GM21528 (cell line): ENCODE measurements around the gene PDZD2.
"Not testable (repeated sequence)": the region's sequence is repeated elsewhere in the genome, so short reads cannot be mapped to it uniquely, and the experiment has no call there.

Experiments
- ATAC-seq: cut with Tn5 transposase; IDR thresholded peaks from one replicate; pipeline ENCODE4 v1.9.1; 2021; ENCODE audit warnings: mild to moderate bottlenecking, moderate library complexity; ENCODE audit not compliant: unreplicated experiment, low FRiP score

The PDZD2 gene

DNA sequence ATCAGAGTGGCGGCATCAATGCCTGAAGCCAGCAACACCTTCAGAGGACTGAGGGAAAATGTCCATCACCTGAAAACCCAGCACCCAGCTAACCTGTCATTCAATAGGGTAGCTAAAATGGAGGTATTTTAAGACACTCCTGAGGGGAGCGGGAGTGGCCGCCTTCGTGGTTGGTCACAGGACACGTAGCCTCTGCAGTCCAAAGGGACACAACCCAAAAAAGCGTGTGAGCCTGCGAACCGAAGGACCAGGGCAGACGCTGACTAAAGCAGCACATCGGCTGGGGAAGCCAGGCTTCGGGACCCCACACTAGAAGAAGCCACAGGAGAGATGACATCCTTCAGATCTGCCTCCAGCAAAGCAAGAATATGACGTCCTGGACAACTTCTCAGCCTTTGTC lies 464.6 kb downstream of the PDZD2 start:
- no peak for ATAC-seq

DNA sequence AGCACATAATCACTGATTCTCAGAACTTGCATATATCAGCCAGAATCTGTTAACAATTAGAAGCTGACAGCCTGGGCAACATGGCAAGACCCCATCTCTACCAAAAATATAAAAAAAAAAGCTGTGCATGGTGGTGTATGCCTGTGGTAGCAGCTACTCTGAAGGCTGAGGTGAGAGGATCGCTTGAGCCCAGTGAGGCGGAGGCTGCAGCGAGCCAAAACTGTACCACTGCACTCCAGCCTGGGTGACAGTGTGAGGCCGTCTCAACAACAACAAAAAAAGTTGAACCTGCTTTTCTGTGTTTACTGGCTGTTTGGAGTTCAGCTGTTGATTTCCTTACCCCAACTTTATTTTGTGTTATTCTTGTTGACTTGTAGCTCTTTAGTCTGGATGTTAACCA lies 468.4 kb downstream of the PDZD2 start:
- no peak for ATAC-seq

DNA sequence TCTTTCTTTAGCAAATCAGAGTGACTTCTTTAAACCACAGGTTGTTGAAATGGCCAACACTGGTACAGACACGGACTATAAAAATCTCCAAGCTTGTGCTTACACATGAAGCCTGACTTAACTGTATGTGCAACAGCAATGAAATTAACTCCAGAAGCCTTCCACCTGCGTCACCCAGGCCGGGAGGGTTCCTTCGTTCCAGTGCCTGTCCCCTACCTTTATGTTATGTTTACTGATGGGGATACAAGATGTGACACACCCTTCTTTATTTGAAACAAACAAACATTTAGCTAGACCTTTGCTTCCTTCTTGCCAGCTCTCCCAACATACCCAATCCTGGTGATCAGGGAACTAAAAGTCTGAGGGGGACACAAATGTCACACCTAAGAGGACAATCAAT lies 469.2 kb downstream of the PDZD2 start:
- ATAC-seq: no peak

DNA sequence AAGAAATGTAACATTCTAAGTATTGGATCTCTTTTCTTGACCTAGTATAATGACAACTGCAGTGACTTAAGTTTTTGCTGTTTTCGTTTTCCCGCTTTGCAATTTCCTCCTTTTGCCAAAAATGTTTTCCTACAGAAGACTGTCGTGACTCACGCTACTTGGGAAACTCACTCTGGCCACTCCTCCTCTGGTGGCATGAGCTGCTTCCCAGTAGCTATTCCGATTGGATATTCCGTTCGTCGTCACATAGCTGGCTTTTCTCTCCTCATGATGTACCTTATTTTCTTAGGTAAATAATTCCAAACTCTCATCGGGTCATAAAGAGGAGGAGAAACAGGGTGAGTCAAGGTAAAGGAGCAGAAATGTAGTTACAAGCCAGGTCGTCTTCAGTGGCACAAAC lies 470.3 kb downstream of the PDZD2 start:
- no peak for ATAC-seq

DNA sequence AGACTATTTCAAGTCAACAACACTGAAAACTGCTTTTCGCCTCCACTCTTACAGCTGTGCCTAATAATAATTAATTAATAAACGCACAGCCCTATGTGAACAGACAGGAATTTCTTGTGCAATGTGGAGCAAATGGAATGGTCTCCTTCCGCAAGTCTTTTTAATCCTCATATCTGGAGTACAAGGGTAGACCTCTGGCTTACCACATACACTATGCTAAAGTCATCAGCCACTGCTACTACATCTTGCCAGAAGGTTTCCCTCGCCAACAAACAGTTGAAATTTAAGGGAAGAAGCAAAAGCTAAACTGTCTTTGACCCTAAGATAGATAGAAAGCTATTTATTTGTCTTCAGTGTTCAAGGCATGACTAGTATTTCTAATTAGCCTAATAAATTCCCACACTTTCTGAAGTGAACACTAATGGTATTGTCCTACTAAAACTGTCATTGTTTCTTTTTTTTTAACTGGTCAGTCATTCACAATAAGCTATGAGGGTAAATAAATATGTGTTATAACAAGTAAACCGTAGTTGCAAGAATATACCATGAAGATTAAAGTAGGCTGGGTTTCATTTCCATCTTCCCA lies 471.3 kb downstream of the PDZD2 start:
- no peak for ATAC-seq

DNA sequence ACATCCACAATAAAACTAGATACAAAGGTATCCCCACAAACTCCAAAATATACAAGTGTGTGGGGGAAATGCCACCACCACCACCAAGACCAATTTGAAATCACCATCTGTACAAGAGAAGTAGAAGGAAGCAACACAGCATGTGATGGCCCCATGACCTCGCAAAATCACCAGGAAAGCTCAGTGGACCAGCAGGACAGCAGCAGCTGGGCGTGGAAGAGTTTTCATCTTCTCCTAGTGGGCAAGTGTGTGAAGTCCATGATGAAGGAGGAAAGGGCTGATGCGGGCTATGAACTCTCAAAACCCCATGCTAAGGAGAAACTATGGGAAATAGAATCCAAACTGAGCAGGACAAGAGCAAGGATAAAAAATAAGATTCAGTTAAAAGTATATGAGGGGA lies 477.1 kb downstream of the PDZD2 start:
- no peak for ATAC-seq

DNA sequence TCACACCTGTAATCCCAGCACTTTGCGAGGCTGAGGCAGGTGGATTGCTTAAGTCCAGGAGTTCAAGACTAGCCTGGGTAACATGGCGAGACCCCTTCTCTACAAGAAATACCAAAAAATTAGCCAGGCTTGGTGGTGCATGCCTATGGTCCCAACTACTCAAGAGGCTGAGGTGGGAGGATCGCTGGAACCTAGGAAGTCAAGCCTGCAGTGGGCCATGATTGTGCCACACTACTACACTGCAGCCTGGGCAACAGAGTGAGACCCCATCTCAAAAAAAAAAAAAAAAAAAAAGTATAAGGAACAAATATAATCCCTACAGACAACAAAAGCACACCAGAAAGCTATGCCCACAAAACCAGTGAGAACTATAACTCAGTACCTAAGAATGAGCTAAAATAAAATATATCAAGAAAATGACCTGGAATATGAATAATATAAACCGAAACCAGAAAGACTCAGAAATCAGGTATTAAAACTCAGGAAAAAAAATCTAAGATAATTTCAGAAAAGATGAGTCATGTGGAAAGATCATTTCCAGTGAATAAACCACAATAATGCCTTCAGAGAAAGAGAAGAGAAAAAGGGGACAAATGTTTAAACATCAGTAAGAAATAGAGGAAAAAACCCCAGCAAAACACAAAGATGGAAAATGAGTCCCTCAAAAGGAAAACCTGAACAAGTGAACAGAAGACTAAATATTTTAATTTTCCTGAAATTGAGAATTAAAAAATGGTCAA lies 477.8 kb downstream of the PDZD2 start:
- ATAC-seq: no peak

DNA sequence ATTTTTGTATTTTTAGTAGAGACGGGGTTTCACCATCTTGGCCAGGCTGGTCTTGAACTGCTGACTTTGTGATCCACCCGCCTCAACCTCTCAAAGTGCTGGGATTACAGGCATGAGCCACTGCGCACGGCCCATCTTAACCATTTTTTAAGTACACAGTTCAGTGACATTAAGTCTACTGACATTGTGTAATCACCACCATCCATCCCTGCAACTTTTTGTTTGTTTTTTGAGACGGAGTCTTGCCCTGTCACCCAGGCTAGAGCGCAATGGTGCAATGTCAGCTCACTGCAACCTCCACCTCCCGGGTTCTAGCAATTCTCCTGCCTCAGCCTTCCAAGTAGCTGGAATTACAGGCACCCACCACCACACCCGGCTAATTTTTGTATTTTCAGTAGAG lies 480.0 kb downstream of the PDZD2 start:
- not testable (repeated sequence) for ATAC-seq

DNA sequence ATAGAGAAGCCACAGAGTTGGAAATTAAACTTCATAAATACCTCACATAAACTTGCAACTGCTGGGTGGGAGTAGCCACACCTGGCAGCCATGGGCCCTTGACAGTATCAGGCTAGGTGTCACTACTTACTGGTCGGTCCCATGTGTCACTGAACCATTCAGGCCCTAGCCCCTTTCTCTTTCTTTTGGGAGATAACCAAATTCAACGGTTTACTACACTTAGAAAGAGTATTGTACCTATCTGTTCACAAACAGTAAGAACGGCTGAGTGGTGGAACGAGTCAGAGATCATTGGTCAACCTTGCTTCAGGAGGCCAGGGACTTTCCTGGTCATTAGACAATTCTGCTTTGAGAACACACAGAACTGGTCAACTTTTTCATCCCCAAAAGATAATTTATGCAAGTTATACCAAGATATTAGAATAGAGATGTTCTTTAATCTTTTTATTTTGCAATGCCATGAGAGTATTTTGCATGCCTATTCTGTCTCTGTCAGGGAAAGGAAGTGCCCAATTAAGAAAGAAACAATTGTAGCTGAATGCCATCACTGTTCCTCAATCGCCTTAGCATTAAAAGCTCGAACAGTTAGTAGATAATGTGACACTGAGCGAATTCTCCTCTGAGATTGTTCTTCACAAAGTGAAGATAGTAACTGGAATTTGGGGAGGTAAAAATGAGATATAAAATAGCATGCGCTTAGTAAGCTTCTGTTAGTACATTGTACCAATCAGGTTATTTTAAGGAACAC lies 484.3 kb downstream of the PDZD2 start:
- ATAC-seq: no peak

DNA sequence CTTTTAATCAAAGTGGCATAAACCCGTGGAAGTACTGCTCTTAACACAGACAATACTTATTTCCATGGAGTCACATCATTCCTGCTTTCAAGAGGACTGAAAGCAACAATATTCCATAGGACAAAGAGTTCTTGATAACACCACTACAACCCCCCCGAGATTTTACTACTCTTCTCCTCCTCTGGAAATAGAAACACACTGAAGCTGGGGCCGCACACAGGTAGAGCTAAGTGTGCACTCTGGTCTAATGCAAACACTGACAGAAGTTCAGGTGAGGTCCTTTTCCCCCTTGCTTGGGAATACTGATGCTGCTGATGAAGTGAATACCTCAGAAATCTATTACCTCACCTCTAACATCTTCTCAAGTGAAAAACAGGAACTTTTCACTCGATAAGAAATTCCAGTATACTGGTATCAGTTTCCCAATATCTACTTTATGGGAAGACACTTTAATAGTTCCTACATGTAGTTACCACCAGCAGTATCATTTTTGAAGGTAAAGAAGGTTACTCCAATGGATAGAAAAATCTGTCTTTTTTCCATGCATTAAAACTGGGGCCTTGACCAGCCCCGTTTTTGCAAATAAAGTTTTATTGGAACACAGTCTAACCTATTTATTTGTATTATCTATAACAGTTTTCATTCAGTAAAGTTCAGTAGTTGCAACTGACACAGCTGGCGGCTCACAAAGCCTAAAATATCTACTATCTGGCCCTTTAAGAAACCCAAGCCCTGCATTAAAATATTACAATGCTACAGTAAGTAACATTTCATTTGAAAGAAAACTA lies 485.2 kb downstream of the PDZD2 start:
- ATAC-seq: no peak

DNA sequence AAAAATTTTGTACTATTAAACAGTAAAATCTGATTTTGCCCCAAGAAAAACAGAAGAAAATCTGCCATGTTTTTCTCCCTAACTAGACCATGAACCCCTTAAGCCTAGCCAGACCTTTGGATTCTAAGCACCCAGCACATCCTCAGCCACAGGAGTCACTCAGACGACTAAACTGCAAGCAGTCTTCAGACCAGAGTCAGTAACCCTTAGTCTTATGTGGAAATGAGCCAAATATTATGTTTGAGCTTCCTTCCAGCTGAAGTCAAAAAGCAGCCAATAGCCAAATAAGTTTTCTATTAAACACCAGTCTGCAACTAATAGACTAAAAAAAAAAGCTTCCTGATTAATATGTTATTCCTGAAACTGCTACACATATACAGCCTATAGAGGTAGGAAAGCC lies 487.8 kb downstream of the PDZD2 start:
- ATAC-seq: no peak

DNA sequence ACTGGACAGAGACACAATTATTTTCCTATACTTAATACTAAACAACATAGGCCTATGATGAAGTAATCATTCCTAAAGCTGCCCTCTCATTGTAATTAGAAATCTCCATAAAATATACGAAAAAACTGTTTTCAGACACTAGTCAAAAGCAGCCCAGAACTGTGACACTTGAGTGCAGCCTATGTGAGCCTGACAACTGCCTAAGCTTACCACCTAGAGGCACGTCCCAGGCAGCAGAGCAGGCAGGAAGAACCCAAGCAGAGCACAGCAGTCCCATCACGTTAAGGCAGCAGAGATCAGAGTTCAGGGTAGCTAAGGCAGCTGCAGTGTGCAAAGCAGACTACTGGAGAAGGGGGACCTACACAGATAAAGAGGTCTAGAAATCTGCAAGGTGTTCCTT lies 488.8 kb downstream of the PDZD2 start:
- ATAC-seq: no peak

DNA sequence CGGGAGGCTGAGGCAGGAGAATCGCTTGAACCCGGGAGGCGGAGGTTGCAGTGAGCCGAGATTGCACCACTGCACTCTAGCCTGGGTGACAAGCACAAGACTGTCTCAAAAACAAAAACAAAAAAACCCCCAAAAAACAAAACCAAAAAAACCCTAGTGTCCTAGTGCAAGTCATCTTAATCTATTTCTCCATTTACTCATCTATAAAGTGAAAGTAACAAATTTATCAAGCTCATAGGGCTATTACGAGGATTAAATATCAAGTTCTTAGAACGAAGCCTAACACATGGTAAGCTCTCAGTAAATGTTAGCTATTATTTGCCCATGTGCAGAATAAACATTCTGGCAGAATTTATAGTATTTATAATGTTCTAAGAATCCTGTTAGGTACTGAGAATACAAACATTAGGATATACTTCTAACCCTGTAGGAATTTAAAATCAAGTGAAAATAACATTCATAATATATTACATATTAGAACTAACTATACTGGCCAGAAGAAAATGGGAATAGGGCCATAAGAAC lies 490.2 kb downstream of the PDZD2 start:
- no peak for ATAC-seq

DNA sequence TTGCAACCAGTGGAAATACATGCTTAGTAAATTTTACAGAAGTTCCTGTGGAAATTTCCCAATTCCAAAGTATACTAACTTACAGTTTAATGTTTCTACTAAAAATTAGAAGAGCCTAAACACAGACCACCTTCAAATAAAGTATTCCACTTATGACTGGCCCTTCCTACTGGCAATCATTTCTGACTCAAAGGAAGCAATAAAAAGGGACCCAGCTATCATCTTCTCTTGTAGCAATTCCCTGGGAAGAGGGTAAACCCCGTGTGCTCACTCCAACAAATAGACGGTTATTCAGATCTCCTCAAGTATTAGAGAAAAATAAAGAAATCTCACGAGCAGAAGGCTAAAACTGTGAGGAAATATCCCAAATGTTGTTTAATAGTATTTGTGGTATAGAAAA lies 491.9 kb downstream of the PDZD2 start:
- ATAC-seq: no peak

DNA sequence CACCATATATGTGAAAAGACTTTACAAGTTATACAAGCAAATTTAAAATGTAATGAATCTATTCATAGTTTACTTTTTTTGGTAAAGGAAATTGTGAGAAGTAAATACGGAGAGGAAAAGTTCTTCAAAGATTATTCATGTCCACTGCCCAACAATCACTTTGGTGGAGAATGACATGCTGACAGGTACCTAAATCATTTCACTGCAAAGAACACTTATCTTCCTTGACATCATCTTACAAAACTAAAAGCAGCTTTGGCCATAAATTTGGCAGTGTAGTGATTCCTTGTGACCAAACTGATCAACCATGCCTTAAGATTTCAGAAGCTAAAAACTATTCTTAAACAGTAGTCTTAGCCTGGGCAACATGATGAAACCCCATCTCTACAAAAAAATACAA lies 492.7 kb downstream of the PDZD2 start:
- no peak for ATAC-seq

DNA sequence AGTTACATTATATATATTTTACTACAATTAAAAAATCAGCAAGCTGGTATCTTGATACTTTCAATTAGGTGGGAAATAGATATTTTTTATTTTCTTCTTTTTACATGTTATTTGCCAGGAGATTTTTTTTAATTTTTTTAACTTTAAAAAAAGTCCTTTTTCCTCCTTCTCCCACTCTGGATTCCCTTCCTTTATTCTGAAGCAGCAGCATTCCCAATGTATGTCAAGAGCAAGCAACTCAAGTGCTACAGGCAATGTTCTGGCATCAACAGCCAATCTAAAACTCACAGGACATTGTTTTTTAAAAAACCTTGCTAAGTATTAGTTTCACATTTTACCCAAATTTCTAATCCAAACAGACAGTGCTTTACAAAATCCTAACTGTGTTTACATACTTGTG lies 493.8 kb downstream of the PDZD2 start:
- ATAC-seq: no peak

DNA sequence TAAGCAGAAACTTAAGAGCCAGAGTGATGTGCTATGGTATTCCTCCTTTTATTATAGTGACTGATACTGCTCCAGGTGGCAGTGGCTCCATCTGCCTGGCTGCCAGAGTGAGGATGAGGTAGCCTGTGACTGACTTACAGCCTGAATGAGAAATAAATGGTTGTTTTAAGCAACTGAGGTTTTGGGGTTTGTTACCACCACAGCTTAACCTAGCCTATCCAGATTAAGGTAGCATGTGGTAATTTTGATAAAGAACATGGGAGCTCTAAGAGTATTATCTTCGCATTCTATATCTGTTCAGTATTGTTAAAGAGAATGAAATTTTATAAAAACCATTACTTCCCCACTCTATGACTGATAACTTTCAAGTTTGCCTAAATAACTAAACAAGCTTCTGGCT lies 496.2 kb downstream of the PDZD2 start:
- ATAC-seq: no peak

DNA sequence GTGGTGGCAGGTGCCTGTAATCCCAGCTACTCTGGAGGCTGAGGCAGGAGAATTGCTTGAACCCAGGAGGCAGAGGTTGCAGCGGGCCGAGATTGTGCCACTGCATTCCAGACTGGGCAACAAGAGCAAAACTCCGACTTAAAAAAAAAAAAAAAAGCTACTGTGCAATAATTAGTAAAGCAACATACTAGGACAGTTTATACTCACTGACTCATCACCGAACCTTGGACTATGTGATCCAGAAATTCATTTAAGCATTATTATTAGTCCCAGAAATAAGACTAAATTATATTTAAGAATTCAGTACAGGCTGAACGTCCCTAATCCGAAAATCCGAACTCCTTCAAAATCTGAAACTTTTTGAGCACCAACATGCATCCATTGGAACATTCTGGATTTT lies 497.4 kb downstream of the PDZD2 start:
- no peak for ATAC-seq

DNA sequence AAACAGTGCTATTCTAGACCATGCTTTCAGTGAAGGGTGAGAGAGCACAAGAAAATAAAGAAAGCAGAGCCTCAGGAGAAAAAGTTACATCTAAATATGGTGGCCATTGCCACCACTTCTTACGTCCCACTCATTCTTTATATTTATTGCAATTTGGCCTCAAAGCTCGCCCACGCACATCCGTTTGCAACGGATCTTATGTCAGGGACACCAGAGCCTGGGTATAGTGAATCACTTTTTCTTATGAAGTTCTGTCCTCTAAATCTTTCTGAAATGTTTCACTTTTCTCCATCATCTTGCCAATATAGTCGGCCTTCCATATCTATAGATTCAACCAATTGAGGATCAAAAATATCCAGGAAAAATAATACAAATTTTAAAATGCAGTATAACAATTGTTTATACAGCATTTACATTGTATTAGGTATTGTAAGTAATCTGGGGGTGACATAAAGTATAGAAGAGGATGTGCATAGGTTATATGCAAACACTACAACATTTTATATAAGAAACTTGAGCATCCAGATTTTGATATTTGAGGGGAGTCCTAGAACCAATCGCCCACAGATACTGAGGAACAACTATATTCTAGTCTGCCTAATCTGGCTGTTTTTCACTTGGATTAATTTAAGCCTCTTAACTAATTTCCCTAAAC lies 500.0 kb downstream of the PDZD2 start:
- no peak for ATAC-seq

DNA sequence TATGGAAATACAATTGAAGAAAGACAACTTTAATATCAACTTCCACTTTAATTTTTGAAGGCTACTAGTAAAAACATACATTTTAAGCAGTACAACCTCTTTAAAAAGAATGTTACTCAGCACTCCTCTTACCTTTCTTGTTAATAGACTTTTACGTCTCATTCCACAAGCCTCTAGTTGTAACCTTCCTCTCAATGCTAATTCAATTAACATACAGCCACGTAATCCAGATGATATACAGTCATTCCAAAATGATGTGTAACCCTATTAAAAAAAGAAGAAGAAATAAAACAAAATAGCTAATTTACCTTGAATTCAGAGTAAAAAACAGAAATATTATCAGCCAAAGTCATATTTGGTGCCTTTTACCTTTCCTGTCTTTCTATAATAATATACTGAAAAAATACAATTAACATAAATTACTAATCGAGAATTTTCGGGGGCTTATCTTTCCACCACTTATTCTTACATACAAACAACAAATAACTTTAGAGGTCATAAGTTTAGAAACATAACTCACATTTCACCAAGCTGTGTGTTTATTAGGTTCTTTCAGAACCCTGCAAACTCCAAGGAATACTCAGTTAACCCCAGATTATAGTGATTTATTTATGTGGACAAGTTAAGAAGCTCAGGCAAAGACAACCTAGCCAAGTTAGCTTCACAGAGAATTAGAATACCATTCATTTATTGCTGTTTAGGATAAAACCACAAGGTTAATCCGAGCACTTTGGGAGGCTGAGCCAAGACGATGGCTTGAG lies 504.9 kb downstream of the PDZD2 start:
- no peak for ATAC-seq
